ENCODE results near the gene CHCHD4. TPM values are rescaled to one million over a fixed set of nuclear protein-coding genes. Genes with fewer than 3 reads are reported as not detected.

The CHCHD4 gene
- total RNA-seq, 2 donors from 2014 or later: 14.5 to 25.4 TPM

DNA sequence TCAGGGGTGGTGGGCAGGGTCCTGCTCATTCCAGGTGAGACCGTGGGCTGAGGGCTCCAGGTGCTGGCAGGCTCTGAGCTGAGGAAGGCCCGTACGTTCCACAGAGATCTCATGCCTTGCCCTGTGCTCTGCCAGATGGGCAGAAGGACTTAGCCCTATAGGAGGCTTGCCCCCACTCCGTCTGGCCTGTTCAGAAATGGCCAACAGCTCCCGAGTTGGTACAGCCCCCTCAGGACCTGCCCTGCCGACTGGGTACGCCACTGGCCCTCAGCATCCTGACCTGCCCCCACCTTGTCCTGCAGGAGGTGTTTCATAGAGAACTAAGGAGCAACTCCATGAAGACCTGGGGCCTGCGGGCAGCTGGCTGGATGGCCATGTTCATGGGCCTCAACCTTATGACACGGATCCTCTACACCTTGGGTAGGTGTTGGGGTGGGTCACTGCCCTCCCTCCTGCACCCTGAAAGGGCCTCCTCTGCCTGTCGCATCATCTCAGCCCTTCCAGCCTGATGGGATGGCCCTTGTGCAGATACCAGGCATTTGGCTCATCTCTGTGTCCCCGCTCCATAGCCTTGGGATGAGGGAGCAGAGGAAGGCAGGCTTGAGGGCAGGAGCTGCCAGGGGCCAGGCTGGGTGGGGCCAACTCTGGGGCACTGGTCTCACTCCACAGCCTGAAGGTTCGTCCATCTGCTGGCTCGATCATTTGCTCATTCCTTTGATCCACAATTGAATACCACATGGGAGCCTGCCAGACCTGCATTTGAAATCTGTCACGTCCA lies 14.4 kb upstream of the CHCHD4 start:
- H3K9ac ChIP-seq (ENCODE audit: low read depth in 2 of 2, low read length in 2 of 2): no peak overlapping the region
- peaks cover 2% of the 10 kb centered on the region for H3K4me1 ChIP-seq
- H3K36me3 ChIP-seq: peaks cover 21% of the 10 kb centered on the region

DNA sequence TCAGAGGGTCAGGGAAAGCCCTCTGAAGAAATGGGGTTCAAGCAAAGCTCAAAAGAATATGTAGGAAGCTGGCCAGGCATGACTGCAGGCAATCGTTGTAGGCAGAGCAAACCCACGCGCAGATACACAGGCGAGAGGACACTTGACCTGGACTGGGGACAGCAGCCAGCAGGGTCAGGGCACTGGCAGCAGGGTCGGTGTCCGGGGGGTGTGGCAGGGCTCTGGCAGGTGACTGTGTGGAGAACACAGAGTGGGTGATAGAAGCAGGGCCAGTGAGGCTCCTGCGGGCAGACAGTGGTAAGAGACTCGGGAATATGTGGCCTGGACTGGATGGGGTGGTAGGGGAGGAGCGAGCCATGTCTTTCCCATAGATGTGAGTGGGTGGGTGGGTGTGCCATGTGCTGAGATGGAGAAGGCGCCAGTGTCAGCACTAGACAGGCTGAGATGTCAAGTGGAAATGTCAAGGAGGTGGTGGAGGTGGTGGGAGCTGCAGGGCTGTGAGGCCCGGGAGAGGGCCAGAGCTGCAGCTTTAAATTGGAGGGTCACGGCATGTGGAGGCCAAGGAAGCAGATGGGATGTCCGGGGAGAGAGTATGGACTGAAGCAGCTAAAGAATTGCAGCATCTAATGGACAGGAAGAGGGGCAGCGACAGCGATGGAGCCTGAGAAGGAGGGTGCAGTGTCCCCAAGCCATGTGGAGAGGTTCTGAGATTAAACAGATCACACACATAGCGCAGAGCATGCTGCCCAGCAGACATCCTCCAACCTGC lies 13.6 kb upstream of the CHCHD4 start:
- TF ChIP-seq, protein P1, sequence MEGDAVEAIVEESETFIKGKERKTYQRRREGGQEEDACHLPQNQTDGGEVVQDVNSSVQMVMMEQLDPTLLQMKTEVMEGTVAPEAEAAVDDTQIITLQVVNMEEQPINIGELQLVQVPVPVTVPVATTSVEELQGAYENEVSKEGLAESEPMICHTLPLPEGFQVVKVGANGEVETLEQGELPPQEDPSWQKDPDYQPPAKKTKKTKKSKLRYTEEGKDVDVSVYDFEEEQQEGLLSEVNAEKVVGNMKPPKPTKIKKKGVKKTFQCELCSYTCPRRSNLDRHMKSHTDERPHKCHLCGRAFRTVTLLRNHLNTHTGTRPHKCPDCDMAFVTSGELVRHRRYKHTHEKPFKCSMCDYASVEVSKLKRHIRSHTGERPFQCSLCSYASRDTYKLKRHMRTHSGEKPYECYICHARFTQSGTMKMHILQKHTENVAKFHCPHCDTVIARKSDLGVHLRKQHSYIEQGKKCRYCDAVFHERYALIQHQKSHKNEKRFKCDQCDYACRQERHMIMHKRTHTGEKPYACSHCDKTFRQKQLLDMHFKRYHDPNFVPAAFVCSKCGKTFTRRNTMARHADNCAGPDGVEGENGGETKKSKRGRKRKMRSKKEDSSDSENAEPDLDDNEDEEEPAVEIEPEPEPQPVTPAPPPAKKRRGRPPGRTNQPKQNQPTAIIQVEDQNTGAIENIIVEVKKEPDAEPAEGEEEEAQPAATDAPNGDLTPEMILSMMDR (IDR thresholded peaks at IDR 0.05): no peak
- no peak for DNase-seq

More for the DNA sequence above, 14.4 kb upstream of the CHCHD4 start:
- Histone ChIP-seq H3K9me3 (no peaks in the 10 kb centered on the region), H3K4me3 (no peak overlapping the region), H3K27ac (no peak overlapping the region), H3K27me3 (no peaks in the 10 kb centered on the region)
- TF ChIP-seq, protein P1 (IDR thresholded peaks at IDR 0.05): no peak
- intact Hi-C loops (cut with DNase I): no loop called here
- DNase-seq: no peak

DNA sequence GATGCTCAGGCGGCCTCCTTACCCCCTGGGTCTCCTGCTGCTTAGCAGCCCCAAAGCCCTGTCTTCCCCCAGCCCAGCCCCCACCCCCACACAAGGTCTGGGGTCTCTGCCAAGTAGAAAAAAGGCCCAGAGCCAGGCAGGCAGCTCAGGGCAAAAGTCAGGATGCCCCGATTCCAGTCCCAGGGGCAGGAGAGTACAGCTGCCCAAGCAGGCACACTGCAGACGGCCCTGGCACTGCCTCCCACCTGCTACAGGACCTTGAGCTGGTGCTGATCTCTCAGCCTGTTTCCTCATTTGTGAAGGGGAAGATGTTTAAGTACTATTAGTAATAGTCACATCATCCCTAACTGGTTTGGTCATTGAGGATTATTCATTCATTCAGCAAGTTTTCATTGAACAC lies 12.8 kb upstream of the CHCHD4 start:
- Histone ChIP-seq H3K27me3 (no peaks in the 10 kb centered on the region), H3K27ac (no peak overlapping the region), H3K4me1 (no peaks in the 10 kb centered on the region), H3K9me3 (no peaks in the 10 kb centered on the region), H3K4me3 (no peak overlapping the region), H3K36me3 (peaks cover 23% of the 10 kb centered on the region), H3K9ac (ENCODE audit: low read depth in 2 of 2, low read length in 2 of 2) (no peak overlapping the region)
- intact Hi-C loops (cut with DNase I): no loop called here
- TF ChIP-seq, protein P1 (IDR thresholded peaks at IDR 0.05): no peak
- DNase-seq: no peak

More for the DNA sequence above, 13.6 kb upstream of the CHCHD4 start:
- H3K9me3 ChIP-seq: no peaks in the 10 kb centered on the region
- no peak overlapping the region for H3K4me3 ChIP-seq
- H3K27ac ChIP-seq: no peak overlapping the region
- H3K9ac ChIP-seq (ENCODE audit: low read depth in 2 of 2, low read length in 2 of 2): no peak overlapping the region
- H3K27me3 ChIP-seq: no peaks in the 10 kb centered on the region
- intact Hi-C loops (cut with DNase I): no loop called here
- H3K4me1 ChIP-seq: no peaks in the 10 kb centered on the region
- peaks cover 23% of the 10 kb centered on the region for H3K36me3 ChIP-seq

DNA sequence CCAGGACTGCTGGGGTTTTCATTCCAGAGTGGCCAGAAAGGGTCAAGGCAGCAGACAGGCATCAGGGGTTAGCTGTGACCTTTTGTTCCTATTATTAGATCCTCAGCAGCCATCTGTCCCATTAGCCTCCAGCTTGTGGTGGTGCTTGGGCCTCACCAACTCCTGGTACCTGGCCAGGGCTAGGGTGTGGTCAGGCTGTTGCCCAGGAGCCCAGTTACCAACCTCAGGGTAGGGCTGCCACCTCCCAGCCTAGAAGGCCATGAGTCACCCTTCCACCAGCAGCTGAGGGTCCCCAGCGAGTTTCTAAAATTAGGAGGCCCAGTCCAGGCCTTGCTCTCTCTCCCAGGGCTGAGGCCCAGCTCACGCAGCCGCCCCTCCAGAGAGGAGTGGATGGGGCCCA lies 12.3 kb upstream of the CHCHD4 start:
- DNase-seq: no peak
- Histone ChIP-seq H3K27ac (no peak overlapping the region), H3K36me3 (peaks cover 23% of the 10 kb centered on the region)

DNA sequence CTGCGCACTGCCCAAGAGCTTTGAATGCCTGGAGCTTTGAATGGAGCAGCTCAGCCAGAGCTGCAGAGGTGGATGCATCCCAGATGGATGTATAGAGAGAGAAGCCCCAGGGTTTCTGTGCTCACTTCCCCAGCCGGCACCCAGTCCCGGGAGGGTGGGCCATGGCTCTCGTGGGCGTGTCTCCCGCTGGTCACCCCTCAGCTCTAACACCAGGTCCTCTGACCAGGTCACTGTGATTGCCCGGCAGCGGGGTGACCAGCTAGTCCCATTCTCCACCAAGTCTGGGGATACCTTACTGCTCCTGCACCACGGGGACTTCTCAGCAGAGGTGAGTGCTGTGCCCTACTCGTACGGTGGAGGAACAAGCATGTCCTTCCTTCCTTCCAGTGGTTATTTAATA lies 10.9 kb upstream of the CHCHD4 start:
- no peak for DNase-seq
- H3K4me1 ChIP-seq: no peaks in the 10 kb centered on the region
- peaks cover 28% of the 10 kb centered on the region for H3K36me3 ChIP-seq
- intact Hi-C loops (cut with DNase I): no loop called here
- no peaks in the 10 kb centered on the region for H3K9me3 ChIP-seq
- no peaks in the 10 kb centered on the region for H3K27me3 ChIP-seq
- TF ChIP-seq, protein P1 (IDR thresholded peaks at IDR 0.05): no peak
- H3K27ac ChIP-seq: no peak overlapping the region
- no peak overlapping the region for H3K4me3 ChIP-seq
- H3K9ac ChIP-seq (ENCODE audit: low read depth in 2 of 2, low read length in 2 of 2): no peak overlapping the region

More for the DNA sequence above, 12.3 kb upstream of the CHCHD4 start:
- no peaks in the 10 kb centered on the region for H3K9me3 ChIP-seq
- TF ChIP-seq, protein P1 (IDR thresholded peaks at IDR 0.05): no peak
- no peaks in the 10 kb centered on the region for H3K4me1 ChIP-seq
- intact Hi-C loops (cut with DNase I): no loop called here
- H3K27me3 ChIP-seq: no peaks in the 10 kb centered on the region
- H3K4me3 ChIP-seq: no peak overlapping the region
- H3K9ac ChIP-seq (ENCODE audit: low read depth in 2 of 2, low read length in 2 of 2): no peak overlapping the region

All from colonic mucosa (tissue), 4 donors.